Measurements from ENCODE around the gene IGSF21. TPM values are rescaled to one million over a fixed set of nuclear protein-coding genes. Genes with fewer than 3 reads are reported as not detected.

Gene IGSF21
- polyA plus RNA-seq, 2 of the 4 experiments (the other 2 are of a cell fraction) = not detected

DNA sequence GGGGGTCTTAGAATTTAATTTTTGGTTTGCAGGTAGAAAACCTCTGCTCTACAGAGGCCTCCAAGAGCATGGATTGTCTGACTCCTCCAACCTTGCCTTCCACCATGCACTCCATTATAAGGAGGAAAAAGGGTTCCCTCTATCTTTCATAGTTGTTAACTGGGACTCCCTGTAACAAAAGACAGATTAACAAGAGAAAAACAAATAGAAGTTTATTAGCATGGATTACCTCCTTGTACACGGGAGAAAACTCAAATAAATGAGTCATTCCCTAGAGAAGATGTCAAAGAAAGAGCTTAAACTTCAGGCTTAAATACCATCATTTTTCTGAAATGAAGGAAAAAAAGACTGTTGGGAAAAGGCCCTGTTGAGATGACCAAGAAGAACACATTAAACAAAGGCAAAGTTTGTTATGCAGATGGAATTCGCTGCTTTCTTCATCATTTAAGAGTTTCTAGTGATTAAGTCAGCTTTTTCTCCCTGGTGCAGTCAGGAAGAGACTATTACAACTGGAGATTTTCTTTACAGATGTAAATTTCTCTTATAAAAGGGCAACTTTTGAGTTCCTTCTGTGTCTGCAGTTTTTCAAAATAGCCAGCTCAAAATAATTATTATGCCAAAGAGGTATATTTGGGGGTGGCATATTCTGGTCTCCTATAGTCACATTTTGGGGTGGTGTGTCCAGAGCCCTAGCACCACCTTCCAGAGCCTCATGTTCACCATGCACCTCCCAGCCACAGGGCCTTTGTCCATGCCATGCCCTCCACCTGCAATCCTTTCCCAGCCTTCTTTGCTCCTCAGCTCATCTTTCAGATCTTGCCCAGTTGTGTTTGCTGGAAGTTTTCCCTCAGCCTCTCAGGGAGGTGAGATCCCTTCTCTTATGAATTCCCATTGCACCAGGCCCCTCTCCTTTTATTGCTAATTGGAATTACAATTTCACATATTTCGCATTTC, 310.0 kb downstream of the IGSF21 start:
- 4% methylated on average over 3 of the region's 3 CpGs for WGBS (ENCODE audit: missing lambda C conversion rate)
- no peak overlapping the region for H3K27ac ChIP-seq
- ChIA-PET CTCF (no interaction called here), POLR2A (no interaction called here)
- DNase-seq (ENCODE audit: low read depth in 1 of 2, low spot score in 1 of 2) (no peak), ATAC-seq (no peak), FAIRE-seq (no peak)
- no peaks in the 10 kb centered on the region for H3K4me1 ChIP-seq
- H3K4me3 ChIP-seq = no peak overlapping the region
- H3K4me2 ChIP-seq = no peak overlapping the region
- TF ChIP-seq TFCP2L1 (CRISPR knock-in tag; IDR thresholded peaks at IDR 0.05) (no peak), KDM5A (IDR thresholded peaks at IDR 0.05) (no peak), NFE2L2 (conservative IDR thresholded peaks at IDR 0.05; ENCODE audit: low read length) (no peak), ZFP36 (IDR thresholded peaks at IDR 0.05; ENCODE audit: borderline replicate concordance, partially characterized antibody) (no peak), CHD4 (IDR thresholded peaks at IDR 0.05; ENCODE audit: borderline replicate concordance) (no peak), HOXB5 (CRISPR knock-in tag; IDR thresholded peaks at IDR 0.05) (no peak), CHD2 (IDR thresholded peaks at IDR 0.05; ENCODE audit: low read length, partially characterized antibody) (no peak), FOXS1 (CRISPR knock-in tag; IDR thresholded peaks at IDR 0.05) (no peak), BHLHE40 (IDR thresholded peaks at IDR 0.05; ENCODE audit: low read depth, low read length) (no peak), POLR2A (IDR thresholded peaks at IDR 0.05; ENCODE audit: low read length) (no peak), JUN (IDR thresholded peaks at IDR 0.05) (no peak), NPAS2 (CRISPR knock-in tag; IDR thresholded peaks at IDR 0.05; ENCODE audit: borderline replicate concordance) (no peak), PHF8 (IDR thresholded peaks at IDR 0.05; ENCODE audit: borderline replicate concordance, low read depth) (no peak), CBX8 (IDR thresholded peaks at IDR 0.05) (no peak)
- TF ChIP-seq, protein P1, sequence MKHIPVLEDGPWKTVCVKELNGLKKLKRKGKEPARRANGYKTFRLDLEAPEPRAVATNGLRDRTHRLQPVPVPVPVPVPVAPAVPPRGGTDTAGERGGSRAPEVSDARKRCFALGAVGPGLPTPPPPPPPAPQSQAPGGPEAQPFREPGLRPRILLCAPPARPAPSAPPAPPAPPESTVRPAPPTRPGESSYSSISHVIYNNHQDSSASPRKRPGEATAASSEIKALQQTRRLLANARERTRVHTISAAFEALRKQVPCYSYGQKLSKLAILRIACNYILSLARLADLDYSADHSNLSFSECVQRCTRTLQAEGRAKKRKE (CRISPR knock-in tag; IDR thresholded peaks at IDR 0.05; ENCODE audit: low read depth) = no peak
- TF ChIP-seq, protein P2, sequence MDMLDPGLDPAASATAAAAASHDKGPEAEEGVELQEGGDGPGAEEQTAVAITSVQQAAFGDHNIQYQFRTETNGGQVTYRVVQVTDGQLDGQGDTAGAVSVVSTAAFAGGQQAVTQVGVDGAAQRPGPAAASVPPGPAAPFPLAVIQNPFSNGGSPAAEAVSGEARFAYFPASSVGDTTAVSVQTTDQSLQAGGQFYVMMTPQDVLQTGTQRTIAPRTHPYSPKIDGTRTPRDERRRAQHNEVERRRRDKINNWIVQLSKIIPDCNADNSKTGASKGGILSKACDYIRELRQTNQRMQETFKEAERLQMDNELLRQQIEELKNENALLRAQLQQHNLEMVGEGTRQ (IDR thresholded peaks at IDR 0.05) = no peak
- TF ChIP-seq, protein P3, sequence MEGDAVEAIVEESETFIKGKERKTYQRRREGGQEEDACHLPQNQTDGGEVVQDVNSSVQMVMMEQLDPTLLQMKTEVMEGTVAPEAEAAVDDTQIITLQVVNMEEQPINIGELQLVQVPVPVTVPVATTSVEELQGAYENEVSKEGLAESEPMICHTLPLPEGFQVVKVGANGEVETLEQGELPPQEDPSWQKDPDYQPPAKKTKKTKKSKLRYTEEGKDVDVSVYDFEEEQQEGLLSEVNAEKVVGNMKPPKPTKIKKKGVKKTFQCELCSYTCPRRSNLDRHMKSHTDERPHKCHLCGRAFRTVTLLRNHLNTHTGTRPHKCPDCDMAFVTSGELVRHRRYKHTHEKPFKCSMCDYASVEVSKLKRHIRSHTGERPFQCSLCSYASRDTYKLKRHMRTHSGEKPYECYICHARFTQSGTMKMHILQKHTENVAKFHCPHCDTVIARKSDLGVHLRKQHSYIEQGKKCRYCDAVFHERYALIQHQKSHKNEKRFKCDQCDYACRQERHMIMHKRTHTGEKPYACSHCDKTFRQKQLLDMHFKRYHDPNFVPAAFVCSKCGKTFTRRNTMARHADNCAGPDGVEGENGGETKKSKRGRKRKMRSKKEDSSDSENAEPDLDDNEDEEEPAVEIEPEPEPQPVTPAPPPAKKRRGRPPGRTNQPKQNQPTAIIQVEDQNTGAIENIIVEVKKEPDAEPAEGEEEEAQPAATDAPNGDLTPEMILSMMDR (IDR thresholded peaks at IDR 0.05) = no peak
- no peaks in the 10 kb centered on the region for H3K9me3 ChIP-seq

DNA sequence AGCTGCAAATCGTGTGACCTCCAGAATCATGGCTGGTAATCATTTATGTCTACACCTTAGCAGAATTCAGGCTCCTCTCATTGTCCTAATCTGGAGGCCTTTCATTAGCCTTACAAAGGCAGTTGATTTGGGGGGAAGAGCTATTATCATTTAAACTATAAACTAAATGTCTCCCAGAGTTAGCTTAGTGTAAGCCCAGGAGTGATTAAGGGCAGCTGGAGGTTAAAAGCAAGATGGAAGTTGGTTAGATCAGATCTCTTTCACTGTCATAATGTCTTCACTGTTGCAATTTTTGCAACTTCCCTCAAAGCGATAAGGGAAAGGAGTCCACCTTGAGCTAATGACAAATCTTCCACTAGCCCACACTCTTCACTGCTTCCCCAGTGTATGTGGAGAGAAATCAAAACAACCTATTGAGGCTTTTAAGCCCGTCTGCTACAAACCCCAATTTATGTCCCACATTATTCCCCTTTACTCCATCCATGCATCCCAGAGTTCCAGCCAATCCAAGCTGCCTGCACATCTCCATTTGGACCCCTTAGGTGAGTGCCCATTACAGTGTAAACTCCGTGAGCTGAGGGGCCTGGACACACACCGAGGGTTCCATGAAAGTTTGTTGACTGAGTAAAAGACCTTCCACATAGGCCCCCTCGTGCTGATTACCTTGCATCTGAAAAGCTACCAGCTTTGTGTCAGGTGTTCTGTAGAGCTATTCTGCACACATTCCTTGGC, 311.7 kb downstream of the IGSF21 start:
- DNase-seq (ENCODE audit: low read depth in 1 of 2, low spot score in 1 of 2) = no peak
- no peak overlapping the region for H3K4me3 ChIP-seq
- no peaks in the 10 kb centered on the region for H3K4me1 ChIP-seq
- ATAC-seq = no peak
- TF ChIP-seq ZSCAN20 (CRISPR knock-in tag; IDR thresholded peaks at IDR 0.05) (no peak), KDM5A (IDR thresholded peaks at IDR 0.05) (no peak), FOXS1 (CRISPR knock-in tag; IDR thresholded peaks at IDR 0.05) (no peak), ZFP36 (IDR thresholded peaks at IDR 0.05; ENCODE audit: borderline replicate concordance, partially characterized antibody) (no peak), EP300 (IDR thresholded peaks at IDR 0.05) (no peak), RCOR1 (IDR thresholded peaks at IDR 0.05; ENCODE audit: low read depth, low read length) (no peak), CHD2 (IDR thresholded peaks at IDR 0.05; ENCODE audit: low read length, partially characterized antibody) (no peak), NR3C1 (IDR thresholded peaks at IDR 0.05) (no peak), CBX8 (IDR thresholded peaks at IDR 0.05) (no peak), SREBF2 (IDR thresholded peaks at IDR 0.05) (no peak), HOXA7 (CRISPR knock-in tag; IDR thresholded peaks at IDR 0.05) (no peak), HOXB5 (CRISPR knock-in tag; IDR thresholded peaks at IDR 0.05) (no peak), BHLHE40 (IDR thresholded peaks at IDR 0.05; ENCODE audit: low read depth, low read length) (no peak)
- TF ChIP-seq, protein P4, sequence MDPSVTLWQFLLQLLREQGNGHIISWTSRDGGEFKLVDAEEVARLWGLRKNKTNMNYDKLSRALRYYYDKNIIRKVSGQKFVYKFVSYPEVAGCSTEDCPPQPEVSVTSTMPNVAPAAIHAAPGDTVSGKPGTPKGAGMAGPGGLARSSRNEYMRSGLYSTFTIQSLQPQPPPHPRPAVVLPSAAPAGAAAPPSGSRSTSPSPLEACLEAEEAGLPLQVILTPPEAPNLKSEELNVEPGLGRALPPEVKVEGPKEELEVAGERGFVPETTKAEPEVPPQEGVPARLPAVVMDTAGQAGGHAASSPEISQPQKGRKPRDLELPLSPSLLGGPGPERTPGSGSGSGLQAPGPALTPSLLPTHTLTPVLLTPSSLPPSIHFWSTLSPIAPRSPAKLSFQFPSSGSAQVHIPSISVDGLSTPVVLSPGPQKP (IDR thresholded peaks at IDR 0.05; ENCODE audit: low read depth, low read length) = no peak
- TF ChIP-seq, protein P2 (IDR thresholded peaks at IDR 0.05) = no peak
- 45% methylated on average over 3 of the region's 6 CpGs for WGBS (ENCODE audit: missing lambda C conversion rate)
- no peak for FAIRE-seq
- H3K4me2 ChIP-seq = no peak overlapping the region
- ChIA-PET POLR2A (no interaction called here), CTCF (interaction anchor here (0.9 kb wide), 1 partner anchor 162 kb away, joined by 3 read pairs; no protein-coding TSS in a partner anchor)
- H3K9me3 ChIP-seq = no peaks in the 10 kb centered on the region
- no peak overlapping the region for H3K27ac ChIP-seq
